HepG2 (cell line): ENCODE results near the gene TMEM223. TPM values are rescaled to one million over a fixed set of nuclear protein-coding genes. Genes with fewer than 3 reads are reported as not detected.
A peak's percentile ranks its signal among the peaks of the same experiment; 100 is the strongest.

Experiments
- ATAC-seq: fragments of 200-7000 bp; cut with Tn5 transposase; 3 replicates; pipeline ENCODE4 v1.9.1; 2020; ENCODE audit warnings: mild to moderate bottlenecking, moderate library complexity
- BruUV-seq: library from RNA; stranded (reverse); fragments of 400-500 nt; replicated peaks from 2 replicates; lab custom pipeline; 2021; lab: Mats Ljungman, UMichigan
- CTCF ChIA-PET: fragments of 300-600 bp; formaldehyde crosslinking; extraction: SDS; loops from one replicate; lab custom pipeline; 2021; ENCODE audit warnings: low total read pairs, inconsistent platforms, low intra/inter-chr PET ratio; lab: Yijun Ruan, JAX
- POLR2A ChIA-PET: fragments of 350-600 bp; sonication (Branson Sonifier 250); formaldehyde crosslinking; loops from one replicate; lab custom pipeline; 2020; ENCODE audit warnings: antibody characterized with exemption, inconsistent platforms; lab: Yijun Ruan, JAX
- DNase-seq: peaks from one replicate; pipeline ENCODE4 v3.0.0-alpha.2; 2015; ENCODE audit warnings: low spot score
- FAIRE-seq: peaks from 3 replicates; lab custom pipeline; 2011; peaks lifted over from hg19 to GRCh38; lab: Jason Lieb, UNC
- H2AFZ ChIP-seq: one replicate; pipeline ENCODE4 v1.6.1; 2011; ENCODE audit warnings: low read length, inconsistent platforms
- H3K27ac ChIP-seq: fragments of 300-600 bp; 3 replicates; pipeline ENCODE4 v1.8.0; 2011; ENCODE audit warnings: mixed run types, mild to moderate bottlenecking, mixed read lengths, low read length, inconsistent platforms; ENCODE audit not compliant: insufficient read depth; ENCODE audit errors: extremely low read length
- H3K27me3 ChIP-seq, 2 experiments: fragments of 200-600 bp in 1 of 2; 2 replicates in 1 of 2; 3 replicates in 1 of 2; pipeline versions ENCODE4 v1.6.0 to v1.8.0; 2011; ENCODE audit warnings: low read length in 2 of 2, mild to moderate bottlenecking in 2 of 2, moderate library complexity in 2 of 2, inconsistent platforms in 1 of 2; ENCODE audit not compliant: insufficient read depth in 2 of 2, control insufficient read depth in 1 of 2
- H3K36me3 ChIP-seq, 2 experiments: fragments of 200-600 bp in 1 of 2; replicated peaks in 1 of 2; 2 replicates in 1 of 2; 3 replicates in 1 of 2; pipeline versions ENCODE4 v1.5.1 to v1.8.0; 2011; ENCODE audit warnings: low read length in 2 of 2, inconsistent platforms in 1 of 2; ENCODE audit not compliant: insufficient read depth in 2 of 2, control insufficient read depth in 1 of 2
- H3K4me1 ChIP-seq: 2 replicates; pipeline ENCODE4 v1.5.1; 2012; ENCODE audit warnings: low read length, inconsistent platforms; ENCODE audit not compliant: insufficient read depth
- H3K4me2 ChIP-seq: 2 replicates; pipeline ENCODE4 v1.6.0; 2011; ENCODE audit warnings: low read depth, low read length, inconsistent platforms
- H3K4me3 ChIP-seq, 3 experiments: fragments of 200-600 bp in 1 of 3; sonication (generic), shearing (Covaris generic) in 1 of 3; replicated peaks in 1 of 3; 2 replicates each; pipeline ENCODE4 v1.5.1; 2011 to 2016; ENCODE audit warnings: low read length in 3 of 3, inconsistent platforms in 2 of 3, low read depth in 2 of 3, mild to moderate bottlenecking in 2 of 3, control low read depth in 1 of 3, mixed read lengths in 1 of 3; ENCODE audit not compliant: insufficient read depth in 1 of 3
- H3K79me2 ChIP-seq: one replicate; pipeline ENCODE4 v1.6.1; 2011; ENCODE audit warnings: low read length, inconsistent platforms; ENCODE audit not compliant: insufficient read depth
- H3K9ac ChIP-seq: 2 replicates; pipeline ENCODE4 v1.6.0; 2011; ENCODE audit warnings: mild to moderate bottlenecking, low read depth, low read length, inconsistent platforms; ENCODE audit not compliant: insufficient read depth
- H3K9me3 ChIP-seq: 2 replicates; pipeline ENCODE4 v1.5.1; 2012; ENCODE audit warnings: mild to moderate bottlenecking, low read length
- H4K20me1 ChIP-seq: 2 replicates; pipeline ENCODE4 v1.6.0; 2011; ENCODE audit warnings: inconsistent platforms, mild to moderate bottlenecking, low read length, moderate library complexity; ENCODE audit not compliant: insufficient read depth
- CEBPB ChIP-seq: IDR thresholded peaks from 2 replicates; pipeline ENCODE4 v1.6.1; 2011; ENCODE audit warnings: low read depth, low read length, improper control_type of control experiment, borderline replicate concordance
- WGBS: methylation state at CpG from one replicate; pipeline ENCODE4 v1.1.6; 2017; ENCODE audit warnings: low lambda C conversion rate; 5-methylcytosine and 5-hydroxymethylcytosine counted together
- in situ Hi-C: cut with HindIII; loops from 2 replicates; pipeline ENCODE4 v1.10.0; 2017; ENCODE audit warnings: low pct_unique_long_range_greater_than_20kb; ENCODE audit not compliant: extremely low pct_ligation_motif_present
- intact Hi-C: fragments of 100-400 bp; cut with micrococcal nuclease; formaldehyde crosslinking; loops from one replicate; pipeline ENCODE4 v1.10.0; 2022; ENCODE audit not compliant: unreplicated experiment
- polyA plus RNA-seq, 8 experiments: library from polyadenylated mRNA; depleted of rRNA in 3 of 8; stranded (reverse) in 7 of 8; unstranded in 1 of 8; fragments of >200 nt; fragmentation: Illumina TruSeq in 4 of 8; extraction: Trizol in 4 of 8; gene quantifications; 2 replicates each; pipeline versions ENCODE4 v1.2.1 to v1.2.3, GENCODE V29; 2011 to 2016; ENCODE audit warnings: low read depth in 4 of 8, missing spikeins in 1 of 8, mixed read lengths in 1 of 8; ENCODE audit not compliant: insufficient read depth in 1 of 8
- total RNA-seq, 5 experiments: library from RNA; depleted of rRNA; stranded (reverse); fragments of >200 nt; fragmentation: Illumina TruSeq; extraction: Trizol; gene quantifications; 2 replicates each; pipeline ENCODE4 v1.2.3, GENCODE V29; 2016; ENCODE audit warnings: low read depth in 1 of 5
- TF ChIP-seq, protein P1 (sequence below): sonication (generic); formaldehyde crosslinking; IDR thresholded peaks from 2 replicates; pipeline ENCODE4 v1.9.0; 2021; ENCODE audit warnings: missing genetic modification reagents, borderline replicate concordance
- TF ChIP-seq, protein P2 (sequence below): sonication (generic); formaldehyde crosslinking; IDR thresholded peaks from 2 replicates; pipeline ENCODE4 v1.8.0; 2022; ENCODE audit warnings: mild to moderate bottlenecking, missing genetic modification reagents, moderate library complexity

Gene TMEM223
- total and polyA plus RNA-seq, 2 of the 13 experiments (the other 11 are each of a cell fraction or from before 2014, with no cell fraction given) = 19.5 to 24.9 TPM

- TF ChIP-seq, protein P1, sequence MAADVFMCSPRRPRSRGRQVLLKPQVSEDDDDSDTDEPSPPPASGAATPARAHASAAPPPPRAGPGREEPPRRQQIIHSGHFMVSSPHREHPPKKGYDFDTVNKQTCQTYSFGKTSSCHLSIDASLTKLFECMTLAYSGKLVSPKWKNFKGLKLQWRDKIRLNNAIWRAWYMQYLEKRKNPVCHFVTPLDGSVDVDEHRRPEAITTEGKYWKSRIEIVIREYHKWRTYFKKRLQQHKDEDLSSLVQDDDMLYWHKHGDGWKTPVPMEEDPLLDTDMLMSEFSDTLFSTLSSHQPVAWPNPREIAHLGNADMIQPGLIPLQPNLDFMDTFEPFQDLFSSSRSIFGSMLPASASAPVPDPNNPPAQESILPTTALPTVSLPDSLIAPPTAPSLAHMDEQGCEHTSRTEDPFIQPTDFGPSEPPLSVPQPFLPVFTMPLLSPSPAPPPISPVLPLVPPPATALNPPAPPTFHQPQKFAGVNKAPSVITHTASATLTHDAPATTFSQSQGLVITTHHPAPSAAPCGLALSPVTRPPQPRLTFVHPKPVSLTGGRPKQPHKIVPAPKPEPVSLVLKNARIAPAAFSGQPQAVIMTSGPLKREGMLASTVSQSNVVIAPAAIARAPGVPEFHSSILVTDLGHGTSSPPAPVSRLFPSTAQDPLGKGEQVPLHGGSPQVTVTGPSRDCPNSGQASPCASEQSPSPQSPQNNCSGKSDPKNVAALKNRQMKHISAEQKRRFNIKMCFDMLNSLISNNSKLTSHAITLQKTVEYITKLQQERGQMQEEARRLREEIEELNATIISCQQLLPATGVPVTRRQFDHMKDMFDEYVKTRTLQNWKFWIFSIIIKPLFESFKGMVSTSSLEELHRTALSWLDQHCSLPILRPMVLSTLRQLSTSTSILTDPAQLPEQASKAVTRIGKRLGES (CRISPR knock-in tag) = no peak
Measured at GRCh38 chr11:62810748-62811147, 18.9 kb upstream of the TMEM223 start (continued).

DNA sequence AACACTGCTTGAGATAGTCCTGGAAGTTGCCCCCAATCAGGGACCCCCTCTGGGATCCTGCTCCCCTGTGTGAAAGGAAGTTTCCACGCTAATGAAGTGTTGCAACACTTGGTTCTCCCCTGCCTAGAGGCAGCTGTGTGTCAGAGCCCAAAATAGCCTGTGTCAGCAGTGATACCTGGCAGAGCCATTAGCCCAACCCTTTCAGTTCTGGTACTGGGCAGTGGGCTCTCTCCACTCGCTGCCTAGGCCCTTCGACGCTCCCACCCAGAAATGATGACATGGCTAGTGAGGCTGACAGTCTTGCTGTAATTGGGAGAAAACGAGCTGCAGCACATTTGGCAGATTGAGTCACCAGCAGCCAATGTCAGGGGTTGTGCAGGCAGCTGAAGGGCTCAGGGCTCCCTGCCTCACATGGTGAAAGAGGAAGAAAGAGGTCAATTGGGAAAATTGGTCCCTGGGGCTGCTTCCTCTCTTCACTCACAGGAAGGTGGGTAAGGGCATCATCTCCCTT, 14.9 kb upstream of the TMEM223 start:
- Histone ChIP-seq H4K20me1 (no peaks in the 10 kb centered on the region; the same call in 1 of the 2 replicates), H3K27ac (no peak overlapping the region), H3K9me3 (no peaks in the 10 kb centered on the region), H3K36me3 (peaks cover 1 to 14% of the 10 kb centered on the region in 2 experiments; a peak in 3 of 5 replicates), H3K4me2 (no peak overlapping the region), H3K9ac (no peak overlapping the region), H2AFZ (no peak overlapping the region), H3K27me3 (no peaks in the 10 kb centered on the region; a peak in 1 of 5 replicates), H3K4me1 (peaks cover 31% of the 10 kb centered on the region), H3K79me2 (peaks cover 18% of the 10 kb centered on the region), H3K4me3 (no peak overlapping the region)
- ChIA-PET POLR2A (interaction anchor here (1.1 to 5.7 kb wide), 12 partner anchors 13 to 74 kb away, joined by 3 to 53 read pairs (median 6); partner anchors contain the start of genes POLR2G, SLC3A2, STX5 and TAF6L), CTCF (no interaction called here)
- FAIRE-seq (no peak), DNase-seq (no peak), ATAC-seq (no peak)
- BruUV-seq = no TSS peak
- intact Hi-C loops (no loop called here), in situ Hi-C loops (no loop called here)
- 94% methylated on average over 5 of the region's 5 CpGs for WGBS
- TF ChIP-seq CEBPB = peak; percentile 42; the same call in 1 of the 2 replicates
- TF ChIP-seq, protein P2, sequence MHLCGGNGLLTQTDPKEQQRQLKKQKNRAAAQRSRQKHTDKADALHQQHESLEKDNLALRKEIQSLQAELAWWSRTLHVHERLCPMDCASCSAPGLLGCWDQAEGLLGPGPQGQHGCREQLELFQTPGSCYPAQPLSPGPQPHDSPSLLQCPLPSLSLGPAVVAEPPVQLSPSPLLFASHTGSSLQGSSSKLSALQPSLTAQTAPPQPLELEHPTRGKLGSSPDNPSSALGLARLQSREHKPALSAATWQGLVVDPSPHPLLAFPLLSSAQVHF (CRISPR knock-in tag) = no peak
